HG03103 (cell line): ENCODE measurements around the gene HOXB8.

ENCODE experiments used
- ATAC-seq: cut with Tn5 transposase; IDR thresholded peaks from one replicate; pipeline ENCODE4 v1.9.1; 2021; ENCODE audit warnings: low read depth; ENCODE audit not compliant: unreplicated experiment

The HOXB8 gene

DNA sequence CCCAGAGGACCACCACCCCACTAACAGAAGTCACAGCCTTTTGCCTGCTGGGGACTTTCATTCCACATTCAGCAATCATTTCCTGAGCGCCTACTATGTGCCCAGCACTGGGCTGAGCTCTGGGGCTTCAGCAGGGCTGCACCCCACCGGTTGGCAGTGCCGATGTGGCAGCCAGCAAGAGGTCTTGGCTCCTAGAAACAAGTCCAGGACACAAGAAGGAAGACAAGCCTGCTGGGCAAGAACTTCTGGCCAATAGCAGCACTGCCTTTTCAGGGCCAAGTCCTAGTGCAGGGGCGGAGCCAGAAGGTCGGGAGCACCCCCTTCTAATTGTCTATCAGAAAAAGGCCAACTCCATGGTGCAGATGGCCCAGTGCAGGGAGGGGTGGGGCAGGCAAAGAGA, 24.0 kb upstream of the HOXB8 start:
- no peak for ATAC-seq

DNA sequence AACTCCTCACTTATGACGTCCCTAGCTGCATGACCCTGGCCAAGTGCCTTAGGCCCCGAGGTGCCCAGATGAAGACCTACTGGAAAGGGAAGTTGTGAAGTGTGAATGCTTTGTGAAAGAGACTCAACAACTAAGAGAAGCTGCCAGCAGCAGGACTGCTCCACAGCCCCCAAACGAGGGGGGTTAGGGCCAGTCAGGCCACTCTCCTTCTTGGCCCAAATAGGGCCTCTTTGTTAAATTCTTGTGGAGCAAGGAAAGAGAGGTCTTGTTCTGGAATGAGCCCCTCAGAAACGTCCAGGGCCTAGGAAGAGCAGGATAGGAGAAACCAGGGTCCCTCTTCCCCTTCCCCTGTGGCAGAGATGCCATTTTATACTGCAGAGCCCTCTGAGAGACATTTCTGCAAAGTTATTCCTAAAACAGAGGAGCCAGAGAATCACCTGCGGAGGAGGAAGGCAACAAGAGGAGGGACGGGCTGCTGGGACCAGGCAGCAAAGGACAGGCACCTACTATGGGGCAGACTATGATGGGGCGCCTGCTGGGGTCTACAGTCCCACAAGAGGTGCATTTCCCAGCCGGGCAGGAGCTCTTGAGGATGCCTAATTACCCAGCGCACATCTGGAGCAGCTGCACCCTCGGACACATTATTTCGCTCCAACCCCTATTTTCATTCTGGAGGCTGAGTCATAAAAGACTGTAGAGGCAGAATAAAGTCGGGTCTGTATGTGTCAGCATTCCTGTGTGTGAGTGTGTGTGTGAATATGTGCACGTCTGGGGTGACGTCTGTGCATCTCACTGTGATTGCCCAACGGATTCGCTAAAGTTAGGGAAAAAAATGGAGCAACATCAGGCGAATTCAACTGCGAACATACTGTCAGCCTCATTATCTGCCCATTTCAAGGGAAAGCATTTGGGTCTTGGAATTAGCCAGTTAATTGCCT, 22.5 kb upstream of the HOXB8 start:
- ATAC-seq, result no peak

DNA sequence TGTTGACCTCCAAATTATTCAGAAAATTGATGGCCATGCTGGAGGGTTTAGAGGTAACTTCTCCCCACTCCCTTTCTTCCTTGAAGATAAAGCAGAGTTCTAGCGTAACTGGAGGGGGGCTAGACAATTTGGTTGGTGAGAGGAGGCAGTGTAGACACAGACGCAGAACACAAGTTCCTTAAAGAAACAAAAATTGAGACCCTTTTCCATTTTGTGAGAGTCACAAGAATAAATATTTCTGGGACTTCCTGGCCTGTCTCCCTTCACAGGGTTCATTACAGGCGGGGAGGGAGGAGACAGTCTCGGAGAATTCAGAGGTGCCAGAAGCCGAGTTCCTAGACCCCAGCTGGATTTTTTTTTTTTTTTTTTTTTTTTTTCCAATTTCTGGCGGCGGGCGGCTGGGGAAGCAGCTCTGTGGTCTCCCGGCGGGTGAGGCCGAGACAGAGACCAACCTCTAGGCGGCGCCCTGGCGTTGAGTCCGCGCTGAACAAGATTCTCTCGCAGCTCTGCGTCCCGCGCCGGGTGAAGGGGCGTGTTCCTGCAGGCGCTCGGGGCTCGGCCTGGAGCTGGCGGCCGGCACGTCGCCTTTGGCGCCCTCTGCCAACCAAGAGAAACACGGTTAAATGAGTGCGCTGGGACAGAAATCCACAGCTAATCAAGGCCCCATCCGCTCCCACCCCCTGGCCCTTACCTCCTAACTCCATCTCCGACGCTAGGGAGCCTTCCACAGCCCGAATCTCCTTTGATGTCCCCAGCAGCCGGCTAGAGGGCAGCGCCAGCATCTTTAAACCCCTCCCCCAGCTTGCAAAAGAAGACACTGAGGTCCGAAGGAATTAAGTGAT, 21.3 kb upstream of the HOXB8 start:
- ATAC-seq, result no peak

DNA sequence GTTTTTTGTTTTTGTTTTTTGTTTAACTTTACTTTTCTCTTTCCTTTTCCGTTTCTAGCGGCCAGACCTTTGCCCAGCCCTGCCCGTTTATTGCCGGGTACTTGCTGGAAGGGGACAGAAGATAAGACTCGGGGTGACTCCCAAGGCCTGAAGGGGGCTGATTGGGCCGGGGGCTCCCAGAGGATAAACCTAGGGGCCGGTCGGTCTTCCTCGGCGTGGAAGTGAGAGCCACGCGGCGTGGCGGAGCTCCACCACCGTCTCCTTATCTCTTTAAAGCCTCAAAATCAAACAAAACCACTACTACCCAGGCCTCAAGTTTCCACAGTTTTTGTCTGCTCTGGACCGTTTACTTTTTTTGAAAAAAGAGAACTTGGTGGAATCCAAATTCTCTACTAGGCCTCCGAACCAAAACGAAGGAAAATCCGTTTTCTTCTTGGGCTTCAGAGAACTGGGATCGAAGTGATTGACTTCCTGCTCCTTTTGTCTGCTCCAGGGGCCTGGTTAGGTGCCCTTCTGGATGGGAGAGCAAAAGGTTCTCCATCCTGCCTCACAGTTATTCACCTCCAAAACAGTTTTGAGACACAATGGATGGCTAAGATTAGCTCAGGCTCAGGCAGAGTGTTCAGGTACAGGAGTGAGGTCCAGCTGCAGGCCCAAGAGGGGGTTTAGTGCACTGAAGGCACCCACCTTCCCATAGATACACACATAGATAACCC, 19.6 kb upstream of the HOXB8 start:
- ATAC-seq, result no peak

DNA sequence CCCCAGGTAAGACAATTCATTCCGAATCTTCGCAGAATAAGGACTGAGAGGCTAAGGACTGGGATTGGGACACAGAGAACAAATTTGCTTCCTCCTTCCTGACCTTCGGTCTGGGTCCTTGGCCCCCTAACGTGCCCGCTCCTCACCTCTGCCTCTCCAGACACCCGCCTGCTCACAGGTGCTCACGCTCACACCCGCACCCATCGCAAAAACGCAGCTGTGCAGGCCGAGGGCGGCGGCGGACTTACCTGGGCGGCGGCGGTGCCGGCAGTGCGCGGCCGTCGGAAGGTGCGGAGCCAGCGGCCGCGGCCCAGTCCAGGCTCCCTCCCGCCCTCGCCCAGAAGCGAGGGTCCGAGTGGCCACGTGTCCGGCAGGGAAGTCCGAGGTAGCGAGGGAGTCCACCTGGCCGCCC, 18.2 kb upstream of the HOXB8 start:
- ATAC-seq, result no peak

DNA sequence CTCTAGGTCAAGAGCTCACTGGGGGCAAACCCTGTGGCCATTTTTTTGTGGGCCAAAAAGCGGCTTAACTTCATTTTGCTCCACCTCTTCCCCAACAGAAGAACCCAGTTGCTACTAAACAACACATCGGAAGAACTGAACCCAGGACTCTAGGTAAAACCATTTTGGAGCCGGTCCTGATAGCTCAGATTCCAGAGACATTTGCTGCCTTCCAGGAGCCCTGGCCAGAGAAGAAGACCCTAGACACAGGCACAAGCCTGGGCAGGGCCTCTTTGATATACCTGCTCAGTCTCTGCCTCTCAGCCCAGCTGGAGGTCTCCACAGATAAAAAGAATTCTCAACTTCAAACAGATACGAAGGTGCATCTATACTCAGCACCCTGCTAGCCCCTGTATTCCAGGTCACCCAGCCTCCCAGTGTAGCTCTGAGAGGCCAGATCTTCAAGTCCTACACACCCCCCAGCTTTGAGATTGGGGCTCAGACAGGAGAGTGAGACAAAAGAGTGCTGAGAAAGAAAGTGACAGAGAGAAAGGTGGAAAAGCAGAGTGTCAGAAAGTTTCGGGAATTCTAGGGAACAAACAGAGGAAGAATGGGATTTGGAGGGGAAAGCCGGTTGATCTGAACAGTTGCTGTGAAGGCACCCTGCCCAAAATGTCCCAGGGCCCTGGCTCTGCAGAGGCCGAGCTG, 17.6 kb upstream of the HOXB8 start:
- no peak for ATAC-seq

DNA sequence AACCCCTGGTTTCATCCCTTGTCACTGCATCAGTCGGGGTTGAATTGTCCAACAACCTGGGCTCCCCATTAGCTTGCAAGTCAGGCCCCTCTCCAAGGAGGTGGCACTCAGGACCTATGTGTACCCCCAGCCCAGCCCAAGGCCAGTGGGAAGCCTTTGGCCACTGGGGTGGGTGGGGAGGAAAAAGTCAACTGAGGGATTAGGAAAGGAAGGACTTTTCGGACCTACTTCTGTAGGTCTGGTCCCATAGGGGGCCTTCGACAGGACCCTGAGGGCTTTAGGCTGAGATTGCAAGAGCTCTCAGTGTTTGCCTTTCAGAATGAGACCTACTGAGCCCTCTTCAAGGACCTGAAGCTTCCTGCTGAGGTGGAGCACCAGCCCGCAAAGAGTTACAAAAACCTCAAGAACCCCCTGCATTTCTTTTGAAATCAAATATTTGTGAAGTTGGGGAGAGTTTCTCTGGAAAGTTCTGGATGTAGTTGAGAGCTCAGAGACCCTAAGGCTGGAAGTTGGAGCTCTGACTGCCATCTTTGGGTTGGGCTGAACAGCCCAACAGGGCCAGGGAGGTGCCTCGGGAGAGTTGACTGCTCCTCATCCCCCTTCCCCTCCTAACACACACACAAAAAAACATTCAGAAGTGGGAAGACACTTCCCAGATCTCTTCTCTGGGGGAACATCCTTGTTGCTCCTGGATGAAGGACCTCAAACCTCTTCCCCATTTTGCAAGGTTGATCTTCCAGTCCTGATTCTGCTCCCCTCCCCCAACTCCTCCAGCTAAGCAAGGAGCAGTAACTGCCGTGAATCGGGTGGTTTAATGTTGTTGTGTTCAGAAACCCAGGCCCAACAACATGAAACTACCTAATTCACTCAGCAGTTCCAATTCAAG, 16.8 kb upstream of the HOXB8 start:
- ATAC-seq, result no peak

DNA sequence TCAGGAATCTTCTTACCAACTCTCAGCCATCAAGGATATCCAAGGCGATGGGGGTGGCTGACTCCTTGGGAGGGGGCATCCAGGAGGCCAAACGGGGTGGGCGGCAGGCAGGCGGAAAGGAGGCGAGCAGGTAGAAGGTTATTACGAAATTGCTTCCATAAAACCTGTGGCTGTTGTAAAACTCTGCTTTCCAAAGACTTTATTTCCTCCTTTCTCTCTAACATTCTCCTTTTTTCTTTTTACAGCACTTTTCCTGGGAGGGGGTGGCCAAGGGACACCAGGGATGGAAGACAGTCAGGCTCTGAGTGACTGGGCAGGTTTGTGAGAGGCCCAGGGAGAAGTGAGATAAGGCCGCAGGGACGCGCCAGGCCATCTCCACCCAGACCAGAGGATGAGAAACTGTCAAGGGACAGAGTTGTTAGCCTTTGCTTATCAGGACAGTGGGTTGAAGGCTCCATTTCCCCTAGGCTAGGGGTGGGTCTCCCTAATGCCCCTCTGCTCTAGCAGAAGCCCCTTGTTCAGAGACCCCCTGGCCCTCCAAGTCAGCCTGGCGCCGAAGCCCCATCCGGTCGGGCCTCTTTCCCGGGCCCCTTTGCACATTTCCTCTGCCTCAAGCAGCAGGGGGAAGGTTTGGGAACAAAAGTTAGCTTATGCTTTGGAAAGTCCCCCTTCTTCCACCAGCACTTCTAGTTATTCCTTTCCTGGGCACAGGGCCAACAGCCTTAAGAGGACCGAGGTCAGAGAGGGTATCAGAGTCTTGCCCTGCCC, 16.0 kb upstream of the HOXB8 start:
- ATAC-seq, result no peak

DNA sequence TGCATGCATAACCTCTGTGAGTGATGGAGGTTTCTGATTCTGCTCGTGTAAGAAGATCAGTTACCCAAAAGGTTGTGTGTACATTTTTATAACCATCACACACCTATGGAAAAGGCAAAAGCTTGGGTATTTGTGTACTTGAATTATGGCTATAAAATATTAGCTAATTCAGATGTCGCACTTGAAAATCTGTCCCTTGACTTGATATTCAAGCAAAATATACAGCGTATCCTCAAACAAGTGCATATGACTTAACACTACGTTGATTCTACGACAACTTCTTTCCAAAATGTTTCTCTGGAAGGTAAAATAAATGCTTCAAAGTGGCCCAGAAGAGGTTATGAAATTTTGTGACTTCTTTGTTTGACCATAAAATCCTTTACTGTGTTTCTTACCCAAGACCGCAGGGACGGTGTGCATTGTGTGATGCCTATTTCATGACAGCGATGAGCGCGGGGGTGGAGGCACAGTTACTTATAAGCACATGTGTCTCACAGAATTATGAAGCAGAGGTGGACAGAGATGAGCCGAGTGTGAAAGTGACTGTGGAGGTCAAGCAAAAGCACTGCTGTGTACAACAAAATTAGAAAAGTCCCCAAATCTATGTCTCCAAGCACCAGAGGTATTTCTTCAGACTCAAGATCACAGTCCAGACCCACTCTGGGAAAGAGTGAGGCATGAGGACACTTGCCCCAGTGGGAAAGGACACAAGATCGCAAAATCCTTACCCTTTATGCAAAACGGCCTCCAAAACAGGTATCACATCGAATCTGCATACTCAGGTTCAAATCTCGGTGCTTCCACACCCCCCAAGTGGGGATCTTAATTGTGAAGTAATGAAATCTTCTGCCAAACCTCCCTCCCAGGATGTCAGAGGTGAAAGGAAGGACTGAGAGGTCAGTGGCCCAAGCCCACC, 15.2 kb upstream of the HOXB8 start:
- no peak for ATAC-seq

DNA sequence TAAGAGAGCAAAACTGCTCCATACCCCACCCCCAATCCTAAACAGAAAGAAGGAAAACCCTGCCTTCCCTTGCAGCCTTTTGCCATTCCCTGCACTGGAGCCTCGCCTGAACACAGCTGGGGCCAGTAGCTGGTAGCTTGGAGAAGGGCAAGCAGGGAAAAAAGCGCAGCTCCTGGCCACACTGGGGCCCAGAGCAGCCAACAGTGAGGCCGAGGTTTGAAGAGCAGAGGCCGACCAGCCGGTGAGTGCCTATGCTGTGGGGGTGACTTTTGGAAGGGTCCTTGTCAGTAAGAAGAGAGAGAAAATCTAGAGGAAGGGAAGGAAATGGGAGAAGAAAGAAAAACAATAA, 14.3 kb upstream of the HOXB8 start:
- no peak for ATAC-seq

DNA sequence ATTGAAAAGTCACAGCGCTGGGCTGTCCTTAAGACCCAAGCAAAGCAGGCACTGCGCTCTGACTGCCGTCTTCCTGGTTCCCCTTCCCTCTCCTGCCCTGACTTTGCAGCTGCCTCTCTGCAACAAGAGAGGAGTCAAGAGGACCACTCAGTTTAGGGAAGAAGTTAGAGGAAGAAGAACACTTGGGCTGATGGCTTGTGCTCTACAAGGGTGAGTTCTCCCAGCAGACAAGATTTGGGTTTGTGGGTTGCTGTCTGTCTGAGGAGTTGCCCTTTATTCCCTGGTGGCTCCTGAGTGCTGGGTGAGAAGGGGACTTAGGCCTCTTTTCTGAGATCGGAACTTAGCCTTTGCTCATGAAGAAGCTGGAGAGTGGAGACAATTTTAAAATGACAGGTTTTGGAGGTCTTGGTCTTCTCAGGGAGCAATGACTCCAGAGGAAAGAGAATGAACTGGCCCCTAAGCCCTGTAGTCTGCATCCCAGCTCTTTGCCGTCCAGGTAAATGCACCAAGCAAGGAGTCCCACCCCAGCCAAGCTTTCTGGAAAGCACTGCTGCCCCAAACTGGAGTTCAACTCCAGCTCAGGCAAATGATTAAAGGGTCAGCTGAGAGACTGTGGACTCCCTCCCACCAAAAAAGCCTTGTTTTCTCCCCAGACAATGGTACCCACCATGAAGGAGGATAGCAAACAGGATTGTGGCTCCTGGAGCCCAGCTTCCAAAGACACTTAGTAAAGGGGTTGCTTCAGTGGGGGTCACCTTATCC, 13.7 kb upstream of the HOXB8 start:
- ATAC-seq, result no peak

DNA sequence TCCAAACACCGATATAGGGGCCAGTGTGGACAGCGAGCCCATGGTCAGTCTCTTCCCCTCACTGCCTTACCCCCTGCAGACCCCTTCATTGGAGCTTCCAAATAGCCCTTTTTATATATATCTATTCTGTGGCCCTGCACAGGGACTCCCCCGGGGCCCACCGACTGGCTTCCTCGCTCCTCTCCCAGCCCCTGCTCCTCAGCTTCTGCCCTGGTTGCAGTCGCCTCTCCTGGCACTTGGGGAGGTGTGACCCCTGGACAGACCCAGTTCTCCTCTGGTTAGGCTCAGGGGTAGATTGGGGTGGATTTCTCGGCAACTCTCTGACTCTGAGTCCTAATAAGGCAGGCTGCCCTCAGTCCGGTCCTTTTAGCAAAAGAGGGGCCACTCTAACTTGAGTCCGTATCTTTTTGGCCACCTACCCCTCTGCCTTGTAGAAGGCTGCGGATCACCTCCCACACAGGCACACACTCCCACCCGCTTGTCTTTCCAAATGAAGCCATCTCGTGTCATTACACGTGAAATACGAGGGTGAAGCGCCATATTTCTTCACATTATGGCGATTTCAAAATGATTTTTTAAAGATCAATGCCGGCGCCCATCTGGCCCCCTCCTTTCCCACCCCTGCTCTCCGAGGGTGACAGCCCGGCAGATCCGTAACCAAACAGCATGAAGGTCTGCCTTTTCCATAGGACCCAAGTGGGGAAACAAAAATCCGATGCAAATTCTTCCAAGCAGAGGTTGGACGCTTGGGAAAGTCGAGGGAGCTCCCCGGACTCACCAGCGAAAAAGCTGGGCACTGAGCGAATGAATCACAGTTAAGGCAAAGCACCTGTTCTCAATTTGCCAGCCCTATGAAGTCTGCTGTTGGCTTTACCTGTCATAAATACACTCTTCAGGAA, 12.8 kb upstream of the HOXB8 start:
- no peak for ATAC-seq

DNA sequence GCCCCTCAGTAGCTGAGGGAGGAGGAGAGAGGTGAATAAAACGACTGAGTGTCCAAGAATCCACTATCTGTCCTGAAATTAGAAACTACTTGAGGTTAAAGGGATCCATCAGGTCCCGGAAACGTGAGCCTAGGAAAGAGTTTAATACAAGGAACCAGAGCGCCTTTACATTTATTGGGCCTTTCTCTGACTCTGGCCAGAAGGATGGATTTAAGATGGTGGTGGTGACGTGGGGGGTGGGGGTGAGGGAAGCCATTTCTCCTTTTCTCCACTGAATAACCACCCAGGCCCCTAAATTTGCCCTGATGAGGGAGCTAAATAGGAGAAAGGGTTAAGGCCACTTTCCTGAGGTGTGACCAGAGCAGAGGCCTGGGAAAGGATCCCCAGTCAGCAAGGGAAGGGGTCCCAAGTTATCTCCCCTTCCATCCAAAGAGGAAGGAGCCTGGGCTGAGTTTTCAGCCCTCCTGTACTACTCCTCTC, 12.1 kb upstream of the HOXB8 start:
- no peak for ATAC-seq

DNA sequence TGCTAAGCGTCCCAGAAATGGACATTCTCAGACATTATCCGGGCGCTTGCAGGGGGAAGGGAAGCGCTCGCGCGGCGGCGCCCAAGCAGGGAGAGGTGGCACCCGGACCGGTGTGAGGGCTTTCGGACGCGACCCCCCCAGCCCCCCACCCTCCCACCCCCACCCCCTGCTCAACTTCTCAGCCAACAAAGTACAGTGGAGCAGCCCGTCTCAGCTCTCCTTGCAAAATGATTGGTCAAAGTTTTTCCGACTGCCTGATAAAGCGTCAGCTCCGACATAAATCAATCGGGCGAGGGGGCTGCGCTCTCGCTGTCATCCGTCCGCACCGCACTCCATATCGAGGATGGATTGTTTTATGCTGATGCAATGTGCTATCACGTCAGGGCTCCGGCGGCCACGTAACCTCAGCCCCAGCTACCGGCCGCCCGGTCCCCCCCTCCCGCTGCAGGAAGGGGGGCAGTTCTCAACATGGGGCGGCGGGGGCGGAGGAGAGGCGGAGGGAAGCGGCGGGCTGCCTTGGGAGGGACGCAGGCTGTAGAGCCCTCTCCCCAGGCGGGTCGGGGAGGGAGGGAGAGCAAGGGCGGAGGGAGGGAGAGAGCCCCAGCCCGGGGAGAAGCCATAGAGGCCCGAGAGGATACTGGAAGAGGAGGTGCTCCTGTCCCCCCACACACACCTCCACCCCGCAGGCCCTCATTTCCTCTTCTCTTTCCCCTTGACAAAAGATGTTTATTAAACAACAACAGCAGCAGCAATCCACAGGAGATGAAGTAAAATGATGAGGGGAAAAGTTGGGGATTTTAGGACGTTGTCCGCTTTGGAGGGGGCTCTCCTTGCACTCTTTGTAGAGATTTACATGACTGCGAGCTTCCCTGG, 11.4 kb upstream of the HOXB8 start, which contains the start of gene HOXB9:
TSS of gene HOXB9 (minus strand) at position 114 of the 873 bp plus-strand sequence. CDS start at position 25, 89 bp downstream.
- ATAC-seq, result no peak
